Caco-2 (cell line): ENCODE results near the gene CCDC178. TPM values are rescaled to one million over a fixed set of nuclear protein-coding genes. Genes with fewer than 3 reads are reported as not detected.

Experiments used
- BruUV-seq: library from RNA; stranded (reverse); fragments of 400-500 nt; replicated peaks from 2 replicates; lab custom pipeline; 2021; lab: Mats Ljungman, UMichigan
- CTCF ChIA-PET: fragments of 300-600 bp; sonication (Branson Sonifier 250); formaldehyde crosslinking; loops from one replicate; lab custom pipeline; 2022; ENCODE audit warnings: antibody characterized with exemption; lab: Charles Lee
- POLR2A ChIA-PET: fragments of 300-600 bp; sonication (Branson Sonifier 250); formaldehyde crosslinking; loops from one replicate; lab custom pipeline; 2022; ENCODE audit warnings: antibody characterized with exemption; lab: Charles Lee
- DNase-seq, 2 experiments: peaks; one replicate each; pipeline versions ENCODE4 v3.0.0 to v3.0.0-alpha.2; 2020 to 2022
- H3K27me3 ChIP-seq: replicated peaks from 2 replicates; pipeline ENCODE4 v1.6.0; 2011; ENCODE audit warnings: low read length; ENCODE audit not compliant: control insufficient read depth, insufficient read depth
- H3K36me3 ChIP-seq: 2 replicates; pipeline ENCODE4 v1.5.1; 2011; ENCODE audit warnings: low read length; ENCODE audit not compliant: control insufficient read depth, insufficient read depth
- H3K4me1 ChIP-seq: fragments of 250-450 bp; sonication (Bioruptor Pico); 2 replicates; pipeline ENCODE4 v1.5.1; 2020; ENCODE audit warnings: mild to moderate bottlenecking
- H3K4me3 ChIP-seq: 2 replicates; pipeline ENCODE4 v1.5.1; 2011; ENCODE audit warnings: low read depth, mild to moderate bottlenecking, control low read depth, low read length
- H3K9me3 ChIP-seq: fragments of 250-450 bp; sonication (Bioruptor Pico); 2 replicates; pipeline ENCODE4 v1.5.1; 2020; ENCODE audit warnings: mild to moderate bottlenecking, moderate library complexity
- H3K27ac Mint-ChIP-seq: one replicate; pipeline ENCODE4 v1.8.0; 2022; ENCODE audit warnings: mixed read lengths; ENCODE audit not compliant: unreplicated experiment
- H3K27me3 Mint-ChIP-seq: one replicate; pipeline ENCODE4 v1.8.0; 2022; ENCODE audit warnings: mixed read lengths; ENCODE audit not compliant: insufficient read depth, unreplicated experiment
- H3K36me3 Mint-ChIP-seq: one replicate; pipeline ENCODE4 v1.8.0; 2022; ENCODE audit warnings: mild to moderate bottlenecking, mixed read lengths; ENCODE audit not compliant: insufficient read depth, unreplicated experiment
- H3K4me1 Mint-ChIP-seq: one replicate; pipeline ENCODE4 v1.8.0; 2022; ENCODE audit warnings: low read depth, mixed read lengths; ENCODE audit not compliant: unreplicated experiment
- H3K4me3 Mint-ChIP-seq: one replicate; pipeline ENCODE4 v1.8.0; 2022; ENCODE audit warnings: mild to moderate bottlenecking, moderate library complexity, mixed read lengths; ENCODE audit not compliant: unreplicated experiment
- H3K9me3 Mint-ChIP-seq: one replicate; pipeline ENCODE4 v1.8.0; 2022; ENCODE audit warnings: mixed read lengths; ENCODE audit not compliant: unreplicated experiment
- intact Hi-C: fragments of 100-400 bp; cut with micrococcal nuclease; formaldehyde crosslinking; loops from one replicate; pipeline ENCODE4 v1.10.0; 2022; ENCODE audit not compliant: unreplicated experiment
- total RNA-seq: library from RNA; stranded (reverse); gene quantifications from 2 replicates; pipeline ENCODE4 v1.2.3, GENCODE V29; 2022
- TF ChIP-seq, protein P1 (sequence below), 2 experiments: fragments of 200-600 bp in 1 of 2; IDR thresholded peaks; 1 replicate in 1 of 2; 2 replicates in 1 of 2; pipeline versions ENCODE4 v1.5.1 to v1.8.0; 2011 to 2022; ENCODE audit warnings: antibody characterized with exemption in 1 of 2, control low read depth in 1 of 2, inconsistent platforms in 1 of 2, low read depth in 1 of 2, low read length in 1 of 2, mild to moderate bottlenecking in 1 of 2, moderate library complexity in 1 of 2; ENCODE audit not compliant: insufficient read depth in 1 of 2, severe bottlenecking in 1 of 2, unreplicated experiment in 1 of 2

CCDC178 gene
- total RNA-seq, 1 experiment from 2014 or later, result not detected

GRCh38 chr18:33432857-33433256 is 7.7 kb downstream of the CCDC178 start:
- ChIA-PET POLR2A (no interaction called here), CTCF (no interaction called here)
- H3K36me3 ChIP-seq, result no peaks in the 10 kb centered on the region
- H3K9me3 ChIP-seq, result no peaks in the 10 kb centered on the region
- no TSS peak for BruUV-seq
- no peak overlapping the region for H3K4me3 ChIP-seq
- H3K4me3 Mint-ChIP-seq, result no peak overlapping the region
- H3K36me3 Mint-ChIP-seq, result no peaks in the 10 kb centered on the region
- peaks cover 11% of the 10 kb centered on the region for H3K27me3 Mint-ChIP-seq
- no peak for DNase-seq
- no peaks in the 10 kb centered on the region for H3K4me1 Mint-ChIP-seq
- H3K4me1 ChIP-seq, result no peaks in the 10 kb centered on the region
- intact Hi-C loops, result no loop called here
- no peaks in the 10 kb centered on the region for H3K27me3 ChIP-seq
- no peak overlapping the region for H3K27ac Mint-ChIP-seq
- no peaks in the 10 kb centered on the region for H3K9me3 Mint-ChIP-seq
- TF ChIP-seq, protein P1, sequence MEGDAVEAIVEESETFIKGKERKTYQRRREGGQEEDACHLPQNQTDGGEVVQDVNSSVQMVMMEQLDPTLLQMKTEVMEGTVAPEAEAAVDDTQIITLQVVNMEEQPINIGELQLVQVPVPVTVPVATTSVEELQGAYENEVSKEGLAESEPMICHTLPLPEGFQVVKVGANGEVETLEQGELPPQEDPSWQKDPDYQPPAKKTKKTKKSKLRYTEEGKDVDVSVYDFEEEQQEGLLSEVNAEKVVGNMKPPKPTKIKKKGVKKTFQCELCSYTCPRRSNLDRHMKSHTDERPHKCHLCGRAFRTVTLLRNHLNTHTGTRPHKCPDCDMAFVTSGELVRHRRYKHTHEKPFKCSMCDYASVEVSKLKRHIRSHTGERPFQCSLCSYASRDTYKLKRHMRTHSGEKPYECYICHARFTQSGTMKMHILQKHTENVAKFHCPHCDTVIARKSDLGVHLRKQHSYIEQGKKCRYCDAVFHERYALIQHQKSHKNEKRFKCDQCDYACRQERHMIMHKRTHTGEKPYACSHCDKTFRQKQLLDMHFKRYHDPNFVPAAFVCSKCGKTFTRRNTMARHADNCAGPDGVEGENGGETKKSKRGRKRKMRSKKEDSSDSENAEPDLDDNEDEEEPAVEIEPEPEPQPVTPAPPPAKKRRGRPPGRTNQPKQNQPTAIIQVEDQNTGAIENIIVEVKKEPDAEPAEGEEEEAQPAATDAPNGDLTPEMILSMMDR (IDR thresholded peaks at IDR 0.05; ENCODE audit: insufficient read depth in 1 of 2, low read depth in 1 of 2, low read length in 1 of 2, severe bottlenecking in 1 of 2, unreplicated experiment in 1 of 2), result no peak

- no peaks in the 10 kb centered on the region for H3K36me3 Mint-ChIP-seq
- ChIA-PET POLR2A (no interaction called here), CTCF (no interaction called here)
- TF ChIP-seq, protein P1 (IDR thresholded peaks at IDR 0.05; ENCODE audit: insufficient read depth in 1 of 2, low read depth in 1 of 2, low read length in 1 of 2, severe bottlenecking in 1 of 2, unreplicated experiment in 1 of 2), result no peak
- BruUV-seq, result no TSS peak
- H3K4me1 Mint-ChIP-seq, result no peaks in the 10 kb centered on the region
- H3K4me3 Mint-ChIP-seq, result no peak overlapping the region
- Histone ChIP-seq H3K4me1 (no peaks in the 10 kb centered on the region), H3K36me3 (no peaks in the 10 kb centered on the region), H3K27me3 (no peaks in the 10 kb centered on the region), H3K9me3 (no peaks in the 10 kb centered on the region), H3K4me3 (no peak overlapping the region)
- no peaks in the 10 kb centered on the region for H3K9me3 Mint-ChIP-seq
- DNase-seq, result no peak
- intact Hi-C loops, result no loop called here
- no peak overlapping the region for H3K27ac Mint-ChIP-seq
- H3K27me3 Mint-ChIP-seq, result peaks cover 3% of the 10 kb centered on the region
These were observed 13.0 kb downstream of the CCDC178 start for GRCh38 chr18:33427549-33427948.

DNA sequence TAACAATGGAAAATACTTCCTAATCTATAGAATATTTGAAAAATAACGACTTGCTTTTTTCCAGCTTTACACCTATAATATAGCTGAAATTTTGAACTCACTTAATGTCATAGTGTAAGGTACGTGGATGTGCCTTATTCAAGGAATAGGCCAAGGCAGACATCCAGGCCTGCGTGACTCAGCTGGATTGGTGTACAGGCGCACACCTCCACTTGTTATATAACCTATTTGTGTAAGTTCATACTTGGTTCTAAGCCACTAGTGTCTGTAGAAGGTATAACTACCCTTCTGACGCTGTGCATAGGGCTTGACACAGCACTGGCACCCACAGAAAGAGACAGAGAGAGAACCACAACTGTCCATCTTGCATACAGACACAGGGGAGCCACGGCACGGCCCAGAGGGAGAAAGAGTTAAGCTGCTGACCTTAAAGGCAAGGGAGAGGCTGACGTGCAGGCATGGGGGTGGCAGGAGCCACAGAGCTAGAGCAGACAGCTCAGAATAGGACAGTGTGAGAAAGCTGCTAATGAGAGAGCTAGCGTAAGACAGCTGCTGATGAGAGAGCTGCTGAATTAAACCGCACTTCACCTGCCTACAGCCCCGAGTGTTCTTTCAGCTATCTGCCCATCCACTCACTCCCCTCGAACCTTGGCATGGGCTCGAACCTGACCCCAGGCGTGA is 16.1 kb downstream of the CCDC178 start:
- no peak overlapping the region for H3K27ac Mint-ChIP-seq

More for the DNA sequence above, 16.1 kb downstream of the CCDC178 start:
- no peaks in the 10 kb centered on the region for H3K36me3 ChIP-seq
- H3K27me3 ChIP-seq, result no peaks in the 10 kb centered on the region
- TF ChIP-seq, protein P1 (IDR thresholded peaks at IDR 0.05; ENCODE audit: insufficient read depth in 1 of 2, low read depth in 1 of 2, low read length in 1 of 2, severe bottlenecking in 1 of 2, unreplicated experiment in 1 of 2), result no peak
- H3K9me3 ChIP-seq, result no peaks in the 10 kb centered on the region
- ChIA-PET CTCF (no interaction called here), POLR2A (no interaction called here)
- no peaks in the 10 kb centered on the region for H3K9me3 Mint-ChIP-seq
- peaks cover 7% of the 10 kb centered on the region for H3K27me3 Mint-ChIP-seq
- H3K4me1 ChIP-seq, result no peaks in the 10 kb centered on the region
- H3K36me3 Mint-ChIP-seq, result no peaks in the 10 kb centered on the region
- BruUV-seq, result no TSS peak
- no peak for DNase-seq
- no peak overlapping the region for H3K4me3 ChIP-seq
- no peak overlapping the region for H3K4me3 Mint-ChIP-seq
- intact Hi-C loops, result no loop called here
- no peaks in the 10 kb centered on the region for H3K4me1 Mint-ChIP-seq
